NB4 (cell line): ENCODE results near the gene RANBP3.

Experiments used
- CTCF ChIP-seq: IDR thresholded peaks from one replicate; pipeline ENCODE4 v1.5.1; 2012; ENCODE audit warnings: low read depth, low read length
- POLR2A ChIP-seq: IDR thresholded peaks from 2 replicates; pipeline ENCODE4 v1.6.1; 2011; ENCODE audit warnings: mild to moderate bottlenecking; ENCODE audit not compliant: insufficient read length; ENCODE audit errors: extremely low read depth

GRCh38 chr19:6015841-6016545 lies 38.1 kb upstream of the RANBP3 start:
- TF ChIP-seq POLR2A: no peak
- no peak for TF ChIP-seq CTCF
